WI38 (cell line): ENCODE measurements around the gene DIP2C.

Source experiments
- H3K4me3 ChIP-seq: 2 replicates; pipeline ENCODE4 v1.5.1; 2011; ENCODE audit warnings: low read depth, mild to moderate bottlenecking, control low read depth, low read length
- TF ChIP-seq, protein P1 (sequence below): IDR thresholded peaks from 2 replicates; pipeline ENCODE4 v1.5.1; 2012; ENCODE audit warnings: low read depth, mild to moderate bottlenecking, control low read depth, low read length

DIP2C gene

DNA sequence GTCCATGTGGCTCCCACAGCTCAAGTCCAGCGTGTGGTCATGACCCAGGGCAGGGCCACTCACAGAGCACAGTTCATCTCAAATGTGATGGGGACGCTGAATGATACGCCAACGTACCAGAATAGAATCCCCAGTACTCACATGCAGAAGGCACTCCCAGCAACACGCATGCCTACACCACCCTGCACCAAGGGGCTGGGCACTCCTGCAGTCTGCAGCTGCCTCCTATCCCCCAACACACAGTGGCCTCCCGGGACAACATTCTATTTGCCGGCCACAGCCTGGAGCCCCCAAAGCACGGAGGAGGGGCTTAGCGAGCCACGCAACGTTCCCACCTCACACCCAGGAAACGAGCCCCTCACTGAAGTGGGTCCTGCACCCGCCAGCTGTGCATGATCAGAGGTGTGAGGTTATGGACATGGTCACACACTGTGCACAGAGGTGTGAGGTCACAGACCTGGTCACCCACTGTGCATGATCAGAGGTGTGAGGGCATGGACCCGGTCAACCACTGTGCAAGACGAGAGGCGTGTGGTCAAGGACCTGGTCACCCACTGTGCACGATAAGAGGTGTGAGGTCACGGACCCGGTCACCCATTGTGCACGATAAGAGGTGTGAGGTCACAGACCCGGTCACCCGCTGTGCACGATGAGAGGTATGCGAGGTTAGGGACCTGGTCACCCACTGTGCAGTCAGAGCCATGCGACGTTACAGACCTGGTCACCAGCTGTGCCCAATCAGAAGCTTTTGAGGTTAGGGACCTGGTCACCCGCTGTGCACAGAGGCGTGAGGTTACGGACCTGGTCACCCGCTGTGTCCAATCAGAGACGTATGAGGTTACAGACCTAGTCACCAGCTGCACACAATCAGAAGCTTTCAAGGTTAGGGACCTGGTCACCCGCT lies 182.8 kb downstream of the DIP2C start:
- TF ChIP-seq, protein P1, sequence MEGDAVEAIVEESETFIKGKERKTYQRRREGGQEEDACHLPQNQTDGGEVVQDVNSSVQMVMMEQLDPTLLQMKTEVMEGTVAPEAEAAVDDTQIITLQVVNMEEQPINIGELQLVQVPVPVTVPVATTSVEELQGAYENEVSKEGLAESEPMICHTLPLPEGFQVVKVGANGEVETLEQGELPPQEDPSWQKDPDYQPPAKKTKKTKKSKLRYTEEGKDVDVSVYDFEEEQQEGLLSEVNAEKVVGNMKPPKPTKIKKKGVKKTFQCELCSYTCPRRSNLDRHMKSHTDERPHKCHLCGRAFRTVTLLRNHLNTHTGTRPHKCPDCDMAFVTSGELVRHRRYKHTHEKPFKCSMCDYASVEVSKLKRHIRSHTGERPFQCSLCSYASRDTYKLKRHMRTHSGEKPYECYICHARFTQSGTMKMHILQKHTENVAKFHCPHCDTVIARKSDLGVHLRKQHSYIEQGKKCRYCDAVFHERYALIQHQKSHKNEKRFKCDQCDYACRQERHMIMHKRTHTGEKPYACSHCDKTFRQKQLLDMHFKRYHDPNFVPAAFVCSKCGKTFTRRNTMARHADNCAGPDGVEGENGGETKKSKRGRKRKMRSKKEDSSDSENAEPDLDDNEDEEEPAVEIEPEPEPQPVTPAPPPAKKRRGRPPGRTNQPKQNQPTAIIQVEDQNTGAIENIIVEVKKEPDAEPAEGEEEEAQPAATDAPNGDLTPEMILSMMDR: no peak

DNA sequence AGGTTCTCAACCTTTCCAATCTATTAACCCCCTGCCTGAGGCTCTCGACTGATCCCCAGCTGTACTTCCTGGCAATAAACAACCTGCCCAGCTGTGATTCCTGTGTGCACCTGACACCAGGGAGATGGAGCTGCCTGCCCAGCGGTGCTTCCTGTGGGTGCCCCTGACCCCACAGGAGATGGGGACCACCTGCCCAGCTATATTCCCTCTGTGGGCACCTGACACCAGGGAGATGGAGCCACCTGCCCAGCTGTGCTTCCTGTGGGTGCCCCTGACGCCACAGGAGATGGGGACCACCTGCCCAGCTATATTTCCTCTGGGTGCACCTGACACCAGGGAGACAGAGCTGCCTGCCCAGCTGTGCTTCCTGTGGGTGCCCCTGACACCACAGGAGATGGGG lies 184.0 kb downstream of the DIP2C start:
- H3K4me3 ChIP-seq: no peak overlapping the region
- TF ChIP-seq, protein P1: no peak

More for the DNA sequence above, 182.8 kb downstream of the DIP2C start:
- no peak overlapping the region for H3K4me3 ChIP-seq

DNA sequence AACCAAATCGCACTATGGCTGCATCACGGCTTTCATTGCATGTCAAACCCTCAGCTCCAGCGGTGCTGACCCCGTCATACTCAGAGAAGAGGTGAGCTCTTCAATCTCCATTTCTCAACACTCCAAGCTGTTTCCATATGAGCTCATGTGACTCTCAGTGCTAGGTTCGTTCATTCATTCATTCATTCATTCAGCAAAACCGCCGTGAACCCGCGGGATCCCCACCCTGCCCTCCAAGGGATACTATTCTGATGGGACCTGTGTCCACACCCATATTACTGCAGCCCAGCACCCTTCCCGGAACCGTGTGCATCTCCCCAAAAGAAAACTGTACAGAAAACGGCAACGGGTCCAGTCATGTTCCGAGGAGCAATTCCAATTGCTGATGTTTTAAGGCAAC lies 184.7 kb downstream of the DIP2C start:
- TF ChIP-seq, protein P1: no peak
- no peak overlapping the region for H3K4me3 ChIP-seq

DNA sequence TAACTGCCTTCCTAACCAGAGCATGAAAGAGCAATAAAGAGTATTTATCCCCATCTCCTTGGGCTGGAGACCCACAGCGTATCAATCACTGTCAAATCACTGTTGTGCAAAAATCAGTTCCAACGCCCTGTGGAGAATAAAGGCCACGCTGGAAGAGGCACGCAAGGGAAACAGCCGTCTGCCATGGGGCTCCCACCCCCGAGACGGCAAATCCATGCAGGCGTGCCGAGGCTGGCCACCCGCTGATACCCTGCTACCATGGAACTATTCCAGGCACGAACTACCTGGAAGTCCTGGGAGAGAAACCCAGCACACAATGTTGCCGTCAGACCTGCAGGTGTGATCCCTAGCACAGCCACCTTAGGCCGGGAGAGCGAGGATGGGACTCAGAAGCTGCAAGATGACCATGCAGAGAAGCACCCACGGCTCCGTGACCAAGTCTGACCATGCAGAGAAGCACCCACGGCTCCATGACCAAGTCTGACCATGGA lies 185.3 kb downstream of the DIP2C start:
- no peak overlapping the region for H3K4me3 ChIP-seq
- TF ChIP-seq, protein P1: no peak

DNA sequence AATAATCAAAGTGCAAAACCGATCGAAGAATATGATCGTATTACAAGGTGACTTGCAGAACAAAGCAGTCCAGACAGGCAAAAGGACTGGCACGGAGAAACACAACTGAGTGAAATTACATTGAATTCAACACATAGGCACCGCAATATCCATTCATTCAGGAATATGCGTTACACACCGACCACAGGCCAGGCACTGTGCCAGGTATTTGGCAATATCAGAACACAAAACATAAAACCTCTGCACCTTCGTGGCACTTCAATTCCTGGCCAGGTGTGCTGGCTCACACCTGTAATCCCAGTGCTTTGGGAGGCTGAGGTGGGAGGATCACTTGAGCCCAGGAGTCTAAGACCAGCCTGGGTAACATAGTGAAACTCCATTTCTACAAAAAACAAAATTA lies 187.9 kb downstream of the DIP2C start:
- no peak overlapping the region for H3K4me3 ChIP-seq
- TF ChIP-seq, protein P1: no peak

DNA sequence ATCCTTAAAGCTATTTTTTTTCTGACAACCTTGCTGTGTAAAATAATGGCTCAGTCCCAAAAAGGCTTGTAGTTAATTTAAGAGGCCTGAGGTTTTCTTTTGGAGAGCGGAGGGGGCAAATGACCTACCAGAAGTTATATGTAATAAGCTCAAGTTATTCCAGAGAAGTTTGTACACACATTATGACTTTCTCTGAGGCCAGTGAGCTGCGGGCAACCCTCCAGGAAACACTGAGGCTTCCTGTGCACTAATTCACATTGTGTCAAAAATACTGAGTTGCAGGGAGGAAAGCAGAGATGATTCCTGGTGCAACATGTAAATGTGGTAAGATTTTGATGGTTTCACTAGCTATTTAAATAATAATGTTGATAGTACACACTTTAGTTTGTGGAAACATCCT lies 188.6 kb downstream of the DIP2C start:
- no peak overlapping the region for H3K4me3 ChIP-seq
- TF ChIP-seq, protein P1: no peak

DNA sequence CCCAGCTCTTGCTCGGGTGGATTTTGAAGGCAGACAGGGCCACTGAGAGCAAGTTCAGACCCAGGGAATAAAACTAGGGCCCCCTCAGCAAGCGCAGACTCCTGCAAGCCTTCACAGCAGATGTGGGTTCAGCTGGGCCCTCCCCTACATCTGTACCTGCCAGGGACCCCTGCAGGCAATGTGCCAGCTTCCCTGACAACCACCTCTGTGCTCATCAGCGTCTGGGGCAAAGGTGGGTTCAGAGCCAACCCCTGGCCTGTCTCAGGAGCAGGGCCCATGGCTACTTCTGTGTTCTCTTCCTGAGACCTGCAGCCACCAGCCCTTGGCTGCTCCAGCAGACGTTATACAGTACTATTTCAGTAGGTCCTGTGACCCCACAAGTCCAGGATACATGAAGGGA lies 189.5 kb downstream of the DIP2C start:
- H3K4me3 ChIP-seq: no peak overlapping the region
- TF ChIP-seq, protein P1: no peak
